Omental fat pad (tissue), 4 donors: ENCODE data around the gene HIF1AN. TPM values are rescaled to one million over a fixed set of nuclear protein-coding genes. Genes with fewer than 3 reads are reported as not detected.

ENCODE experiments used
- ATAC-seq: fragments of 150-250 bp; one replicate; pipeline ENCODE4 v1.9.1; 2016; ENCODE audit warnings: mild to moderate bottlenecking, moderate library complexity; ENCODE audit not compliant: low FRiP score
- DNase-seq: peaks from one replicate; pipeline ENCODE4 v3.0.0-alpha.2; 2019; ENCODE audit warnings: low spot score
- CTCF ChIP-seq, 3 donors: fragments of 450-650 bp; IDR thresholded peaks; one replicate each; pipeline ENCODE4 v1.5.1; 2016 to 2017; ENCODE audit warnings: antibody characterized with exemption in 3 of 3, mild to moderate bottlenecking in 3 of 3, moderate library complexity in 2 of 3
- total RNA-seq, 4 donors: library from RNA; depleted of rRNA; stranded (reverse); fragments of >200 nt; gene quantifications; one replicate each; pipeline ENCODE4 v1.1.0, GENCODE V29; 2016

The HIF1AN gene
- total RNA-seq, 4 donors from 2014 or later: 9.1 to 15.8 (median 11.5) TPM

GRCh38 chr10:100551196-100551595 lies 15.5 kb downstream of the HIF1AN start:
- ATAC-seq (no peak), DNase-seq (no peak)
- TF ChIP-seq CTCF (IDR thresholded peaks at IDR 0.05): no peak

GRCh38 chr10:100551738-100552137 lies 16.0 kb downstream of the HIF1AN start:
- TF ChIP-seq CTCF (IDR thresholded peaks at IDR 0.05): no peak
- ATAC-seq: no peak
- no peak for DNase-seq

- TF ChIP-seq CTCF (IDR thresholded peaks at IDR 0.05): no peak
- no peak for DNase-seq
- no peak for ATAC-seq
Observed at GRCh38 chr10:100553929-100554328, 18.2 kb downstream of the HIF1AN start.

GRCh38 chr10:100554902-100555301 lies 19.2 kb downstream of the HIF1AN start:
- no peak for ATAC-seq
- DNase-seq: no peak

GRCh38 chr10:100560248-100560647 lies 24.5 kb downstream of the HIF1AN start:
- no peak for DNase-seq
- ATAC-seq: no peak
- no peak for TF ChIP-seq CTCF (IDR thresholded peaks at IDR 0.05)

More at GRCh38 chr10:100554902-100555301, 19.2 kb downstream of the HIF1AN start:
- TF ChIP-seq CTCF (IDR thresholded peaks at IDR 0.05): no peak

- TF ChIP-seq CTCF (IDR thresholded peaks at IDR 0.05): no peak
- ATAC-seq: no peak
- DNase-seq: no peak
Observed at GRCh38 chr10:100561005-100561404, 25.3 kb downstream of the HIF1AN start.

- TF ChIP-seq CTCF (IDR thresholded peaks at IDR 0.05): peak in 1 of 3 donors; percentile 31
- DNase-seq: no peak
- ATAC-seq: no peak
Observed at GRCh38 chr10:100562008-100562672, 26.4 kb downstream of the HIF1AN start.
